K562 (cell line): ENCODE data around the gene RAB3D. TPM values are rescaled to one million over a fixed set of nuclear protein-coding genes. Genes with fewer than 3 reads are reported as not detected.

Source experiments
- CREB1 ChIP-seq, 2 experiments: sonication (generic) in 1 of 2; formaldehyde crosslinking in 1 of 2; IDR thresholded peaks; 2 replicates each; pipeline versions ENCODE4 v1.6.1 to v1.8.0; 2012 to 2022; ENCODE audit warnings: inconsistent platforms in 1 of 2, mild to moderate bottlenecking in 1 of 2, missing genetic modification reagents in 1 of 2, moderate library complexity in 1 of 2
- ELF1 ChIP-seq: fragments of 200-800 bp; sonication (Bioruptor generic); IDR thresholded peaks from 2 replicates; pipeline ENCODE4 v1.6.1; 2016; ENCODE audit warnings: missing genetic modification characterization, missing compliant biosample characterization
- IRF9 ChIP-seq: fragments of 450-650 bp; IDR thresholded peaks from 2 replicates; pipeline ENCODE4 v1.6.1; 2016; ENCODE audit warnings: missing biosample characterization, missing genetic modification characterization
- MGA ChIP-seq: fragments of 450-650 bp; IDR thresholded peaks from 2 replicates; pipeline ENCODE4 v1.6.1; 2016; ENCODE audit warnings: mild to moderate bottlenecking, moderate library complexity
- NONO ChIP-seq, 2 experiments: fragments of 200-400 bp in 1 of 2; fragments of 450-650 bp in 1 of 2; formaldehyde crosslinking in 1 of 2; IDR thresholded peaks; 2 replicates each; pipeline ENCODE4 v1.6.1; 2017; ENCODE audit warnings: low read depth in 2 of 2, mild to moderate bottlenecking in 2 of 2, moderate library complexity in 2 of 2, low read length in 1 of 2
- OTX1 ChIP-seq: fragments of 450-650 bp; formaldehyde crosslinking; IDR thresholded peaks from 2 replicates; pipeline ENCODE4 v1.4.0; 2022; ENCODE audit warnings: mild to moderate bottlenecking
- POLR2G ChIP-seq: fragments of 200-400 bp; formaldehyde crosslinking; IDR thresholded peaks from 2 replicates; pipeline ENCODE4 v1.6.1; 2017; ENCODE audit warnings: low read depth, mild to moderate bottlenecking, antibody characterized with exemption, low read length, moderate library complexity
- TAL1 ChIP-seq: fragments of 450-650 bp; IDR thresholded peaks from 2 replicates; pipeline ENCODE4 v1.6.1; 2016; ENCODE audit warnings: mild to moderate bottlenecking
- TCF3 ChIP-seq: sonication (generic); formaldehyde crosslinking; IDR thresholded peaks from 2 replicates; pipeline ENCODE4 v1.4.0; 2020; ENCODE audit warnings: mild to moderate bottlenecking, missing genetic modification reagents
- ZBTB9 ChIP-seq: fragments of 450-650 bp; formaldehyde crosslinking; IDR thresholded peaks from 2 replicates; pipeline ENCODE4 v1.4.0; 2020; ENCODE audit warnings: mild to moderate bottlenecking, moderate library complexity
- ZFX ChIP-seq: sonication (generic); formaldehyde crosslinking; IDR thresholded peaks from 2 replicates; pipeline ENCODE4 v1.8.0; 2022; ENCODE audit warnings: mild to moderate bottlenecking, missing genetic modification reagents, moderate library complexity
- ZNF140 ChIP-seq: fragments of 250-450 bp; sonication (Bioruptor Pico); IDR thresholded peaks from 2 replicates; pipeline ENCODE4 v1.8.0; 2021; ENCODE audit warnings: moderate library complexity, mild to moderate bottlenecking, inconsistent platforms
- polyA plus RNA-seq, 8 experiments: library from polyadenylated mRNA; depleted of rRNA in 4 of 8; stranded (reverse) in 5 of 8; unstranded in 3 of 8; fragments of >200 nt; fragmentation: Nextera tagmentation in 2 of 8; fragmentation: Illumina TruSeq in 1 of 8; extraction: Ambion mirVana in 2 of 8; extraction: Trizol in 1 of 8; gene quantifications; 2 replicates each; pipeline versions ENCODE4 v1.2.1 to v1.2.3, GENCODE V29; 2011 to 2014; ENCODE audit warnings: inconsistent platforms in 1 of 8, missing spikeins in 1 of 8
- total RNA-seq, 7 experiments: library from RNA; depleted of rRNA in 6 of 7; stranded (reverse); fragments of >200 nt in 6 of 7; fragmentation: Illumina TruSeq in 2 of 7; extraction: Trizol in 2 of 7; gene quantifications; 2 replicates each; pipeline versions ENCODE4 v1.2.1 to v1.2.3, GENCODE V29; 2011 to 2021; ENCODE audit warnings: low replicate concordance in 1 of 7

RAB3D gene
- total and polyA plus RNA-seq, 9 of the 15 experiments (the other 6 are each of a cell fraction or from before 2014, with no cell fraction given), result 0.34 to 3.3 (median 1.3) TPM

- TF ChIP-seq IRF9 (tag) (no peak), OTX1 (CRISPR knock-in tag) (peak; percentile 87; the same call in 1 of the 2 replicates), TAL1 (no peak), NONO (IDR thresholded peaks at IDR 0.05; ENCODE audit: low read depth in 2 of 2, low read length in 1 of 2) (no peak), ZBTB9 (CRISPR knock-in tag) (peak; percentile 90), ELF1 (peak; percentile 64; the same call in 1 of the 2 replicates), ZFX (CRISPR knock-in tag) (peak; percentile 100), TCF3 (CRISPR knock-in tag) (no peak), MGA (no peak; the same call in 1 of the 2 replicates), CREB1 (IDR thresholded peaks at IDR 0.05) (peak; percentile 44; the same call in 1 of the 2 replicates), CREB1 (CRISPR knock-in tag; IDR thresholded peaks at IDR 0.05) (peak; percentile 82), ZNF140 (CRISPR knock-in tag) (no peak), POLR2G (peak; percentile 95)
Measured at GRCh38 chr19:11374433-11375142, 35.1 kb upstream of the RAB3D start, which contains the start of gene SWSAP1 (continued).
